ENCODE results near the gene TIGD2.

GRCh38 chr4:89157488-89158024, 46.2 kb downstream of the TIGD2 start:
- TF ChIP-seq TAF1 (IDR thresholded peaks at IDR 0.05; ENCODE audit: borderline replicate concordance, insufficient read depth, low read length): no peak
- TF ChIP-seq POLR2AphosphoS5 (IDR thresholded peaks at IDR 0.05; ENCODE audit: low read depth, low read length): no peak
- no peak for TF ChIP-seq REST (IDR thresholded peaks at IDR 0.05; ENCODE audit: insufficient read depth in 1 of 2, low read depth in 2 of 2, low read length in 2 of 2)
- no peak for TF ChIP-seq FOXP2 (optimal IDR thresholded peaks at IDR 0.05; ENCODE audit: borderline replicate concordance, extremely low read depth, extremely low read length, insufficient read depth)
- no peak for TF ChIP-seq SIN3A (IDR thresholded peaks at IDR 0.05; ENCODE audit: borderline replicate concordance, insufficient read depth, low read length)

All from PFSK-1 (cell line).